MM.1S (cell line): ENCODE measurements around the gene FAF2.
A peak's percentile ranks its signal among the peaks of the same experiment; 100 is the strongest.

Experiments
- DNase-seq: peaks from one replicate; pipeline ENCODE4 v3.0.0-alpha.2; 2015
- H2AFZ ChIP-seq: fragments of 300-600 bp; sonication (generic); 2 replicates; pipeline ENCODE4 v1.6.0; 2016; ENCODE audit warnings: antibody characterized with exemption, low read length
- H3F3A ChIP-seq: fragments of 300-600 bp; sonication (generic); 2 replicates; pipeline ENCODE4 v1.6.1; 2016; ENCODE audit warnings: mild to moderate bottlenecking, antibody characterized with exemption, low read length, moderate library complexity, mixed read lengths; ENCODE audit not compliant: insufficient read depth
- H3K27ac ChIP-seq: fragments of 300-600 bp; sonication (generic); 2 replicates; pipeline ENCODE4 v1.5.1; 2016; ENCODE audit warnings: mild to moderate bottlenecking, low read length
- H3K27me3 ChIP-seq: fragments of 300-600 bp; sonication (generic); replicated peaks from 2 replicates; pipeline ENCODE4 v1.6.0; 2016; ENCODE audit warnings: low read length; ENCODE audit not compliant: insufficient read depth
- H3K36me3 ChIP-seq: fragments of 300-600 bp; sonication (generic); replicated peaks from 2 replicates; pipeline ENCODE4 v1.6.1; 2016; ENCODE audit warnings: mild to moderate bottlenecking, low read length, mixed read lengths; ENCODE audit not compliant: insufficient read depth
- H3K4me1 ChIP-seq: fragments of 300-600 bp; sonication (generic); 2 replicates; pipeline ENCODE4 v1.6.1; 2016; ENCODE audit warnings: low read length, mixed read lengths
- H3K4me2 ChIP-seq: fragments of 300-600 bp; sonication (generic); 2 replicates; pipeline ENCODE4 v1.6.0; 2016; ENCODE audit warnings: low read depth, low read length
- H3K4me3 ChIP-seq: fragments of 300-600 bp; sonication (generic); 2 replicates; pipeline ENCODE4 v1.5.1; 2016; ENCODE audit warnings: low read length, mixed read lengths
- H3K79me2 ChIP-seq: fragments of 300-600 bp; sonication (generic); 2 replicates; pipeline ENCODE4 v1.6.1; 2016; ENCODE audit warnings: mixed run types, low read length, mixed read lengths
- H3K9ac ChIP-seq: fragments of 300-600 bp; sonication (generic); 2 replicates; pipeline ENCODE4 v1.6.1; 2016; ENCODE audit warnings: low read length, mixed read lengths
- H3K9me2 ChIP-seq: fragments of 300-600 bp; sonication (generic); replicated peaks from 2 replicates; pipeline ENCODE4 v1.6.1; 2016; ENCODE audit warnings: mild to moderate bottlenecking, low read length, mixed read lengths; ENCODE audit not compliant: insufficient read depth
- H3K9me3 ChIP-seq: fragments of 300-600 bp; sonication (generic); replicated peaks from 2 replicates; pipeline ENCODE4 v1.6.1; 2016; ENCODE audit warnings: mild to moderate bottlenecking, low read length, mixed read lengths; ENCODE audit not compliant: insufficient read depth
- H4K20me1 ChIP-seq: fragments of 300-600 bp; sonication (generic); 2 replicates; pipeline ENCODE4 v1.6.1; 2016; ENCODE audit warnings: mild to moderate bottlenecking, low read length, moderate library complexity, mixed read lengths; ENCODE audit not compliant: insufficient read depth
- EZH2 ChIP-seq: fragments of 300-600 bp; sonication (generic); optimal IDR thresholded peaks from 2 replicates; pipeline ENCODE3; 2017; ENCODE audit warnings: low read depth, mild to moderate bottlenecking, antibody characterized with exemption, low read length, mixed read lengths
- EZH2phosphoT487 ChIP-seq: fragments of 300-600 bp; sonication (generic); IDR thresholded peaks from 2 replicates; pipeline ENCODE4 v1.6.1; 2018; ENCODE audit warnings: antibody characterized with exemption, low read length
- TF ChIP-seq, protein P1 (sequence below): fragments of 300-600 bp; sonication (generic); IDR thresholded peaks from 2 replicates; pipeline ENCODE4 v1.5.1; 2016; ENCODE audit warnings: antibody characterized with exemption, low read length, mixed read lengths

FAF2 gene, protein sequence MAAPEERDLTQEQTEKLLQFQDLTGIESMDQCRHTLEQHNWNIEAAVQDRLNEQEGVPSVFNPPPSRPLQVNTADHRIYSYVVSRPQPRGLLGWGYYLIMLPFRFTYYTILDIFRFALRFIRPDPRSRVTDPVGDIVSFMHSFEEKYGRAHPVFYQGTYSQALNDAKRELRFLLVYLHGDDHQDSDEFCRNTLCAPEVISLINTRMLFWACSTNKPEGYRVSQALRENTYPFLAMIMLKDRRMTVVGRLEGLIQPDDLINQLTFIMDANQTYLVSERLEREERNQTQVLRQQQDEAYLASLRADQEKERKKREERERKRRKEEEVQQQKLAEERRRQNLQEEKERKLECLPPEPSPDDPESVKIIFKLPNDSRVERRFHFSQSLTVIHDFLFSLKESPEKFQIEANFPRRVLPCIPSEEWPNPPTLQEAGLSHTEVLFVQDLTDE

GRCh38 chr5:176447978-176448608 lies at the start of gene FAF2:
Gene FAF2, plus strand, starts transcription at chr5:176448385. Its CDS starts 23 bp downstream, at chr5:176448408.
- TF ChIP-seq, protein P1, sequence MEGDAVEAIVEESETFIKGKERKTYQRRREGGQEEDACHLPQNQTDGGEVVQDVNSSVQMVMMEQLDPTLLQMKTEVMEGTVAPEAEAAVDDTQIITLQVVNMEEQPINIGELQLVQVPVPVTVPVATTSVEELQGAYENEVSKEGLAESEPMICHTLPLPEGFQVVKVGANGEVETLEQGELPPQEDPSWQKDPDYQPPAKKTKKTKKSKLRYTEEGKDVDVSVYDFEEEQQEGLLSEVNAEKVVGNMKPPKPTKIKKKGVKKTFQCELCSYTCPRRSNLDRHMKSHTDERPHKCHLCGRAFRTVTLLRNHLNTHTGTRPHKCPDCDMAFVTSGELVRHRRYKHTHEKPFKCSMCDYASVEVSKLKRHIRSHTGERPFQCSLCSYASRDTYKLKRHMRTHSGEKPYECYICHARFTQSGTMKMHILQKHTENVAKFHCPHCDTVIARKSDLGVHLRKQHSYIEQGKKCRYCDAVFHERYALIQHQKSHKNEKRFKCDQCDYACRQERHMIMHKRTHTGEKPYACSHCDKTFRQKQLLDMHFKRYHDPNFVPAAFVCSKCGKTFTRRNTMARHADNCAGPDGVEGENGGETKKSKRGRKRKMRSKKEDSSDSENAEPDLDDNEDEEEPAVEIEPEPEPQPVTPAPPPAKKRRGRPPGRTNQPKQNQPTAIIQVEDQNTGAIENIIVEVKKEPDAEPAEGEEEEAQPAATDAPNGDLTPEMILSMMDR, result peak; percentile 98
- TF ChIP-seq EZH2phosphoT487 (no peak), EZH2 (no peak)
- Histone ChIP-seq H3K79me2 (peaks cover 45% of the 10 kb centered on the region), H3K27ac (peak within 1 kb of the TSS; percentile 83), H3K27me3 (no peaks in the 10 kb centered on the region), H3F3A (no peaks in the 10 kb centered on the region), H3K4me3 (peak within 1 kb of the TSS; percentile 93), H3K9ac (peak within 1 kb of the TSS; percentile 94), H3K9me3 (no peaks in the 10 kb centered on the region), H3K4me2 (peak within 1 kb of the TSS; percentile 87), H2AFZ (peak within 1 kb of the TSS; percentile 98), H4K20me1 (no peaks in the 10 kb centered on the region; the same call in 1 of the 2 replicates), H3K9me2 (no peaks in the 10 kb centered on the region), H3K36me3 (no peaks in the 10 kb centered on the region), H3K4me1 (0 out of 2 replicates have a peak, but pooled peaks cover 4% of the 10 kb centered on the region)
- peak; percentile 98 for DNase-seq

DNA sequence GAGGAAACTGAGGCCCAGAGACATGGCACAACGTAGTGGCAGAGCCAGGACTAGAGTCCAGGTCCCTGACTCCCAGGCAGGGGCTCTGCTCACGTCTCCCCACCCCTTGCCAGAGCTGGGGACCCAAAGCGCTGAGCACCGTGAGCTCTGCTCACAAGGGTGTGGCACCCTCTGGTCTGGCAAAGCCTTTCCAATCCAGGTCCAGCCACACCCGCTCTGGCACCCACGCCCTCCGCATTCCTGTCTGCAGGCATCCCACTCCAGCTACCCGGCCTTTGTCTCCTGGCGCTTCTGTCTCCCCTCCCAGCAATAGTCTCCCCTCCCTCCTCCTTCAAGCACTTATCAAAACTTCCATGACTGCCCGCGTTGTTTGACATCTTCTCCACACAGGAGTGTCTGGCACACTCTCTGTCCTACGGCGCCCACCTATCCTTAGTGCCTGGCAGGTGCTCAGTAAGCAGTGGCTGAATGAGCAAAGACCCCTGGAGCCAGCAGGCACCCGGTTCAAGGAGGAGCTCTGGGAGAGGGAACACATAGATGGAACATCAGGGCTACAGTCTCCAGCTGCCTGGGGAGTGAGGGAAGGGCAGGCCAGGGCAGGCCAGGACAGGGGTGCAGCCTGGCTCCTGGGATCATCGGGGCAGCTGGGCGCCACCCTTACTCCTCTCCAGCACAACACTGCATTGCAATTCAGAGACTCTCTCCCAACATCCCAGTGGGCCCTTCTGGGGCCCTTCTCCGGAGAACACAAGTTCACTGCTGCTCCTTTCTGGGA lies 47.6 kb upstream of the FAF2 start:
- Histone ChIP-seq H3K36me3 (no peaks in the 10 kb centered on the region), H3F3A (no peaks in the 10 kb centered on the region), H3K4me3 (no peak overlapping the region), H3K27me3 (no peaks in the 10 kb centered on the region), H3K4me2 (no peak overlapping the region), H2AFZ (no peak overlapping the region), H3K27ac (no peak overlapping the region), H3K9me3 (no peaks in the 10 kb centered on the region), H3K9me2 (no peaks in the 10 kb centered on the region), H3K9ac (no peak overlapping the region), H3K79me2 (peaks cover 6% of the 10 kb centered on the region), H4K20me1 (no peaks in the 10 kb centered on the region), H3K4me1 (0 out of 2 replicates have a peak, but pooled peaks cover 8% of the 10 kb centered on the region)
- DNase-seq, result no peak
- TF ChIP-seq EZH2, result no peak
- no peak for TF ChIP-seq EZH2phosphoT487
- TF ChIP-seq, protein P1, result no peak

DNA sequence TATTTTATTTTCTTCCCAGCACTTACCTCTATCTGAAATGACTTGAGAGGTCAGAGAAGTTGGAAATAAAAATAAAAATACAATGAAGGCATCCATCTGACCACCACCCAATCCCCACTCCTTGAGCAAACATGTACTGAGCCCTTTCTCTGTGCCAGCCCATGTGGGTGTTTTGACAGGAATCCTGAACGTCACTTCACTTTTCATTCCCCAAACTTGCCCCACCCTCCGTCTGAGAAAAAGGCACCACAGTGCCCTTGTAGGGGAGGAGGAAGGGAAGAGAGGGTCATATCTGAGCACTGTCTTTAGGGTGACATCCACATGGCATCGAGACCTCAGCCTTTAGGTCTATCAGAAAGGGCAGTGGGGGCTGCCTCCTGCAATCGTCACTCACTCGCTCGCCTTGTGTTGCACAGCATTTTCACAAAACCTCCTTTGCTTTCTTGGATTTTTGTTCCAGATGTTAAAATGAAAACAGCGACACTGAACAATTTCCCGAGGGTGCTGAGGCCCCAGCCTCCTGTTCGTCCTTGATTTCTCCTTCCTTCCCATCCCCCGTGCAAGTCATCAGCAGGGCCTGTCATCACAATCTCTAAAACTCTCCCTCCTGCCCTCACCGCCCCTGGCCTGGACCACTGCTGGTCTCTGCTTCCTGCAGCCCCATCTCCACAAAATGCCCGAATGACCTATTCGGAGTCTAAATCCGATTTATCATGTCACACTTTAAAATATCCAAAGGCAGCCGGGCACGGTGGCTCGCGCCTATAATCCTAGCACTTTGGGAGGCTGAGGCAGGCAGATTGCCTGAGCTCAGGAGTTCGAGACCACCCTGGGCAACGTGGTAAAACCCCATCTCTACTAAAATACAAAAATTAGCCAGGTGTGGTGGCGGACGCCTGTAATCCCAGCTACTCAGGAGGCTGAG lies 46.6 kb upstream of the FAF2 start:
- H2AFZ ChIP-seq, result no peak overlapping the region
- no peak overlapping the region for H3K4me3 ChIP-seq
- no peak overlapping the region for H3K4me2 ChIP-seq
- peaks cover 10% of the 10 kb centered on the region for H3K79me2 ChIP-seq
- H3K9me2 ChIP-seq, result no peaks in the 10 kb centered on the region
- H3K9me3 ChIP-seq, result no peaks in the 10 kb centered on the region
- no peak overlapping the region for H3K9ac ChIP-seq
- no peak overlapping the region for H3K27ac ChIP-seq
- no peaks in the 10 kb centered on the region for H4K20me1 ChIP-seq
- no peaks in the 10 kb centered on the region for H3K36me3 ChIP-seq
- H3K4me1 ChIP-seq, result peaks cover 11% of the 10 kb centered on the region
- no peaks in the 10 kb centered on the region for H3K27me3 ChIP-seq
- DNase-seq, result no peak
- peaks cover 4% of the 10 kb centered on the region; the same call in 1 of the 2 replicates for H3F3A ChIP-seq
- TF ChIP-seq EZH2phosphoT487, result no peak
